Pancreas (tissue), 10 donors: ENCODE data around the gene ZBTB48. TPM values are rescaled to one million over a fixed set of nuclear protein-coding genes. Genes with fewer than 3 reads are reported as not detected.

Experiments
- ATAC-seq, 4 donors: fragments of 200-7000 bp; cut with Tn5 transposase; one replicate each; pipeline versions ENCODE4 v1.8.0 to v1.9.1; 2020; ENCODE audit warnings: mild to moderate bottlenecking in 4 of 4, moderate library complexity in 4 of 4
- DNase-seq, 6 donors: peaks; one replicate each; pipeline ENCODE4 v3.0.0-alpha.2; 2020
- FAIRE-seq: peaks from 2 replicates; lab custom pipeline; 2012; peaks lifted over from hg19 to GRCh38; lab: Jason Lieb, UNC
- H3K27ac ChIP-seq, 4 donors: fragments of 200-600 bp; sonication (generic); 1 replicate in 3 of 4; 2 replicates in 1 of 4; pipeline versions ENCODE4 v1.5.0 to v1.8.0; 2020
- H3K27me3 ChIP-seq, 4 donors: fragments of 200-600 bp; one replicate each; pipeline ENCODE4 v1.8.0; 2021
- H3K36me3 ChIP-seq, 3 donors: fragments of 200-600 bp; sonication (generic) in 1 of 3; one replicate each; pipeline versions ENCODE4 v1.5.0 to v1.8.0; 2020 to 2021
- H3K4me1 ChIP-seq, 3 donors: fragments of 200-600 bp; one replicate each; pipeline ENCODE4 v1.8.0; 2021
- H3K4me3 ChIP-seq, 4 donors: fragments of 200-600 bp; sonication (generic) in 2 of 4; one replicate each; pipeline versions ENCODE4 v1.5.0 to v1.8.0; 2020 to 2021
- H3K9me3 ChIP-seq, 4 donors: fragments of 200-600 bp; one replicate each; pipeline ENCODE4 v1.8.0; 2021
- CTCF ChIP-seq, 4 donors: fragments of 200-600 bp; sonication (generic) in 3 of 4; IDR thresholded peaks; one replicate each; pipeline versions ENCODE4 v1.5.0 to v1.8.0; 2021; ENCODE audit warnings: antibody characterized with exemption in 4 of 4
- WGBS, 2 donors: extraction: QIAGEN DNeasy Blood & Tissue Kit; methylation state at CpG; one replicate each; pipeline ENCODE4 v1.1.7; 2013; 5-methylcytosine and 5-hydroxymethylcytosine counted together
- intact Hi-C, 3 donors: fragments of 100-400 bp; cut with DNase I; formaldehyde crosslinking; loops; one replicate each; pipeline versions ENCODE4 v1.11.1 to v1.14.2; 2022
- polyA plus RNA-seq, 2 donors: library from polyadenylated mRNA; stranded (reverse); fragments of 200-250 nt; gene quantifications; one replicate each; pipeline ENCODE4 v1.2.3, GENCODE V29; 2013
- total RNA-seq, 6 donors: library from RNA; stranded (reverse); fragmentation: NEBNext Ultra II Directional in 4 of 6; extraction: Animal tissue kit (Norgen Biotek cat#: 25700) in 4 of 6; gene quantifications; one replicate each; pipeline versions ENCODE4 v1.2.1 to v1.2.4, GENCODE V29; 2021 to 2023
- donor health status: healthy with polysubstance abuse.
- donor health status: DM: no; HTN: no; CAD: no; lungs with moderate emphysema.
- donor health status: DM: no; HTN: no; CAD: no.
- donor health status: control.
- donor health status: control.
- donor health status: Bipolar disorder and iron deficiency.
- donor health status: DM: yes; HTN: yes; CAD: no.
- donor health status: DM: no; HTN: no; CAD: no.
- donor health status: DM: no; HTN: no; CAD: no.
- donor health status: DM: yes; HTN: yes; CAD: no.

The ZBTB48 gene
- total and polyA plus RNA-seq, 8 donors: 15.2 to 143 (median 18.4) TPM

GRCh38 chr1:6603238-6603914, 23.6 kb downstream of the ZBTB48 start:
- peak; percentile 52 to 69 (median 64) for DNase-seq
- H3K36me3 ChIP-seq: peaks cover 0 to 5% (median 0%) of the 10 kb centered on the region in 3 donors
- no peaks in the 10 kb centered on the region for H3K27me3 ChIP-seq
- WGBS, 2 donors: 1% methylated on average over 36 of the region's 36 CpGs
- peak overlapping the region; percentile 63 to 95 (median 88) for H3K4me3 ChIP-seq
- H3K4me1 ChIP-seq: peaks cover 0 to 33% (median 8%) of the 10 kb centered on the region in 3 donors
- no peak for FAIRE-seq
- ATAC-seq: peak; percentile 11 to 39 (median 22)
- peak overlapping the region; percentile 94 to 99 (median 96) for H3K27ac ChIP-seq
- H3K9me3 ChIP-seq: no peaks in the 10 kb centered on the region
- no peak for TF ChIP-seq CTCF (IDR thresholded peaks at IDR 0.05)
- intact Hi-C loops: no loop called here

- intact Hi-C loops: no loop called here
- ATAC-seq (no peak), FAIRE-seq (no peak), DNase-seq (peak in 4 of 6 donors; percentile 48 to 61 (median 56))
- peak overlapping the region in 3 of 4 donors; percentile 63 to 95 (median 83) for H3K4me3 ChIP-seq
- peaks cover 0 to 29% (median 8%) of the 10 kb centered on the region in 3 donors for H3K4me1 ChIP-seq
- no peaks in the 10 kb centered on the region for H3K9me3 ChIP-seq
- H3K36me3 ChIP-seq: no peaks in the 10 kb centered on the region
- WGBS, 2 donors: 52 to 57% methylated on average over 19 of the region's 19 CpGs
- TF ChIP-seq CTCF (IDR thresholded peaks at IDR 0.05): no peak
- H3K27ac ChIP-seq: peak overlapping the region; percentile 94 to 99 (median 96)
- no peaks in the 10 kb centered on the region for H3K27me3 ChIP-seq
Measured at GRCh38 chr1:6603915-6604558, 24.2 kb downstream of the ZBTB48 start.

- intact Hi-C loops: no loop called here
- Histone ChIP-seq H3K4me1 (peaks cover 6 to 9% (median 8%) of the 10 kb centered on the region in 3 donors), H3K27me3 (no peaks in the 10 kb centered on the region), H3K27ac (peak overlapping the region; percentile 69 to 94 (median 86)), H3K4me3 (peak overlapping the region; percentile 52 to 97 (median 88)), H3K9me3 (no peaks in the 10 kb centered on the region), H3K36me3 (no peaks in the 10 kb centered on the region)
- no peak for TF ChIP-seq CTCF (IDR thresholded peaks at IDR 0.05)
- WGBS, 2 donors: 0% methylated on average over 39 to 67 of the region's 67 CpGs
- ATAC-seq (peak; percentile 56 to 71 (median 64)), FAIRE-seq (no peak), DNase-seq (peak in 5 of 6 donors; percentile 53 to 79 (median 62))
Measured at GRCh38 chr1:6612641-6613360, 33.0 kb downstream of the ZBTB48 start.

GRCh38 chr1:6613361-6614018, 33.7 kb downstream of the ZBTB48 start, which contains the start of gene PHF13:
PHF13 (plus strand) TSS chr1:6613731; CDS start chr1:6614067, 336 bp downstream.
- WGBS, 2 donors: 0 to 1% methylated on average over 16 to 84 of the region's 84 CpGs
- Histone ChIP-seq H3K27me3 (no peaks in the 10 kb centered on the region), H3K4me3 (peak within 1 kb of the TSS; percentile 86 to 97 (median 91)), H3K36me3 (no peaks in the 10 kb centered on the region), H3K4me1 (peaks cover 6 to 9% (median 8%) of the 10 kb centered on the region in 3 donors), H3K9me3 (no peaks in the 10 kb centered on the region), H3K27ac (peak within 1 kb of the TSS; percentile 79 to 94 (median 87))
- DNase-seq: peak; percentile 99 to 100 (median 100)
- TF ChIP-seq CTCF (IDR thresholded peaks at IDR 0.05): no peak
- peak; percentile 94 to 97 (median 94) for ATAC-seq
- intact Hi-C loops: no loop called here
- no peak for FAIRE-seq
